ENCODE measurements around the gene KCNMA1.

Gene KCNMA1

GRCh38 chr10:77553966-77554365, 83.6 kb downstream of the KCNMA1 start:
- DNase-seq (ENCODE audit: low read depth): no peak
- H3K4me3 ChIP-seq (ENCODE audit: low read depth, low read length): no peak overlapping the region

GRCh38 chr10:77553311-77553710, 84.3 kb downstream of the KCNMA1 start:
- no peak for TF ChIP-seq CTCF (IDR thresholded peaks at IDR 0.05; ENCODE audit: control insufficient read depth, extremely low read depth, insufficient read depth)
- H3K4me3 ChIP-seq (ENCODE audit: low read depth, low read length): no peak overlapping the region
- no peak for DNase-seq (ENCODE audit: low read depth)

More at GRCh38 chr10:77553966-77554365, 83.6 kb downstream of the KCNMA1 start:
- TF ChIP-seq CTCF (IDR thresholded peaks at IDR 0.05; ENCODE audit: control insufficient read depth, extremely low read depth, insufficient read depth): no peak

- no peak overlapping the region for H3K4me3 ChIP-seq (ENCODE audit: low read depth, low read length)
- DNase-seq (ENCODE audit: low read depth): no peak
- no peak for TF ChIP-seq CTCF (IDR thresholded peaks at IDR 0.05; ENCODE audit: control insufficient read depth, extremely low read depth, insufficient read depth)
These were observed 85.4 kb downstream of the KCNMA1 start for GRCh38 chr10:77552252-77552651.

GRCh38 chr10:77550378-77550777, 87.2 kb downstream of the KCNMA1 start:
- no peak for DNase-seq (ENCODE audit: low read depth)
- no peak for TF ChIP-seq CTCF (IDR thresholded peaks at IDR 0.05; ENCODE audit: control insufficient read depth, extremely low read depth, insufficient read depth)
- H3K4me3 ChIP-seq (ENCODE audit: low read depth, low read length): no peak overlapping the region

- no peak for DNase-seq (ENCODE audit: low read depth)
- no peak overlapping the region for H3K4me3 ChIP-seq (ENCODE audit: low read depth, low read length)
- no peak for TF ChIP-seq CTCF (IDR thresholded peaks at IDR 0.05; ENCODE audit: control insufficient read depth, extremely low read depth, insufficient read depth)
These were observed 88.9 kb downstream of the KCNMA1 start for GRCh38 chr10:77548671-77549070.

- no peak for DNase-seq (ENCODE audit: low read depth)
- H3K4me3 ChIP-seq (ENCODE audit: low read depth, low read length): no peak overlapping the region
- no peak for TF ChIP-seq CTCF (IDR thresholded peaks at IDR 0.05; ENCODE audit: control insufficient read depth, extremely low read depth, insufficient read depth)
These were observed 89.5 kb downstream of the KCNMA1 start for GRCh38 chr10:77548157-77548556.

- no peak overlapping the region for H3K4me3 ChIP-seq (ENCODE audit: low read depth, low read length)
- no peak for DNase-seq (ENCODE audit: low read depth)
- TF ChIP-seq CTCF (IDR thresholded peaks at IDR 0.05; ENCODE audit: control insufficient read depth, extremely low read depth, insufficient read depth): no peak
These were observed 90.1 kb downstream of the KCNMA1 start for GRCh38 chr10:77547307-77548050.

All from LNCaP clone FGC (cell line).